BLaER1 treated with 17β-estradiol and CSF1 and Interleukin-3, amounts not matched to agents 10 nM and 100 nM (cell line): ENCODE measurements around the gene MAPKAPK3.
"Not testable (repeated sequence)": the region's sequence is repeated elsewhere in the genome, so short reads cannot be mapped to it uniquely, and the experiment has no call there.

Source experiments
- H3K27ac ChIP-seq, 11 experiments: shearing (Covaris generic); formaldehyde crosslinking; 2 replicates each; pipeline ENCODE4 v1.8.1; 2022
- H3K27me3 ChIP-seq, 11 experiments: shearing (Covaris generic); formaldehyde crosslinking; 2 replicates each; pipeline ENCODE4 v1.8.1; 2022
- H3K36me3 ChIP-seq, 11 experiments: shearing (Covaris generic); formaldehyde crosslinking; 2 replicates each; pipeline ENCODE4 v1.8.1; 2022
- H3K4me1 ChIP-seq, 10 experiments: shearing (Covaris generic); formaldehyde crosslinking; 2 replicates each; pipeline ENCODE4 v1.8.1; 2022
- H3K4me2 ChIP-seq, 11 experiments: shearing (Covaris generic); formaldehyde crosslinking; 2 replicates each; pipeline ENCODE4 v1.8.1; 2022
- H3K4me3 ChIP-seq, 10 experiments: shearing (Covaris generic); formaldehyde crosslinking; 2 replicates each; pipeline ENCODE4 v1.8.1; 2022
- H3K9ac ChIP-seq, 11 experiments: shearing (Covaris generic); formaldehyde crosslinking; 2 replicates each; pipeline ENCODE4 v1.8.1; 2022
- H3K9me3 ChIP-seq, 11 experiments: shearing (Covaris generic); formaldehyde crosslinking; replicated peaks in 1 of 11; 2 replicates each; pipeline ENCODE4 v1.8.1; 2022
- H4K20me1 ChIP-seq, 11 experiments: shearing (Covaris generic); formaldehyde crosslinking; 2 replicates each; pipeline ENCODE4 v1.8.1; 2022
- Cebpa-rat ChIP-seq, 11 experiments: shearing (Covaris generic); IDR thresholded peaks; 2 replicates each; pipeline ENCODE4 v1.8.1; 2022

MAPKAPK3 gene

GRCh38 chr3:50657816-50658215 is 40.9 kb downstream of the MAPKAPK3 start:
- Histone ChIP-seq H3K9ac (no peak overlapping the region), H4K20me1 (peaks cover 0 to 12% (median 1%) of the 10 kb centered on the region in 11 experiments; a peak in 6 of 22 replicates), H3K36me3 (no peaks in the 10 kb centered on the region), H3K4me2 (no peak overlapping the region), H3K4me1 (peaks cover 0 to 6% (median 0%) of the 10 kb centered on the region in 10 experiments; a peak in 4 of 20 replicates), H3K9me3 (no peaks in the 10 kb centered on the region), H3K4me3 (no peak overlapping the region), H3K27me3 (no peaks in the 10 kb centered on the region), H3K27ac (no peak overlapping the region)
- no peak for TF ChIP-seq Cebpa-rat (IDR thresholded peaks at IDR 0.05)

- Histone ChIP-seq H3K4me2 (no peak overlapping the region), H4K20me1 (peaks cover 0 to 9% (median 0%) of the 10 kb centered on the region in 11 experiments; a peak in 5 of 22 replicates), H3K9ac (no peak overlapping the region), H3K4me3 (no peak overlapping the region), H3K27ac (no peak overlapping the region), H3K36me3 (no peaks in the 10 kb centered on the region), H3K4me1 (peaks cover 0 to 12% (median 0%) of the 10 kb centered on the region in 10 experiments; a peak in 5 of 20 replicates), H3K9me3 (no peaks in the 10 kb centered on the region), H3K27me3 (no peaks in the 10 kb centered on the region)
- TF ChIP-seq Cebpa-rat (IDR thresholded peaks at IDR 0.05), result no peak
Observed at GRCh38 chr3:50658416-50658815, 41.5 kb downstream of the MAPKAPK3 start.

GRCh38 chr3:50658831-50659230 is 41.9 kb downstream of the MAPKAPK3 start:
- Histone ChIP-seq H3K9me3 (no peaks in the 10 kb centered on the region), H3K27ac (no peak overlapping the region), H3K27me3 (no peaks in the 10 kb centered on the region), H3K9ac (no peak overlapping the region), H4K20me1 (peaks cover 0 to 9% (median 0%) of the 10 kb centered on the region in 11 experiments; a peak in 3 of 22 replicates), H3K4me3 (no peak overlapping the region), H3K4me1 (peaks cover 0 to 15% (median 0%) of the 10 kb centered on the region in 10 experiments; a peak in 5 of 20 replicates), H3K4me2 (no peak overlapping the region), H3K36me3 (no peaks in the 10 kb centered on the region)
- no peak for TF ChIP-seq Cebpa-rat (IDR thresholded peaks at IDR 0.05)

GRCh38 chr3:50660386-50660785 is 43.4 kb downstream of the MAPKAPK3 start:
- H3K27ac ChIP-seq, result no peak overlapping the region
- TF ChIP-seq Cebpa-rat (IDR thresholded peaks at IDR 0.05), result no peak
- H3K9ac ChIP-seq, result no peak overlapping the region
- no peaks in the 10 kb centered on the region for H3K36me3 ChIP-seq
- peaks cover 0 to 4% (median 0%) of the 10 kb centered on the region in 11 experiments; a peak in 1 of 22 replicates for H4K20me1 ChIP-seq
- H3K4me1 ChIP-seq, result peaks cover 0 to 21% (median 7%) of the 10 kb centered on the region in 10 experiments; a peak in 11 of 20 replicates
- H3K27me3 ChIP-seq, result no peaks in the 10 kb centered on the region
- no peaks in the 10 kb centered on the region for H3K9me3 ChIP-seq
- H3K4me2 ChIP-seq, result no peak overlapping the region
- no peak overlapping the region for H3K4me3 ChIP-seq

- H3K4me1 ChIP-seq, result peaks cover 0 to 25% (median 10%) of the 10 kb centered on the region in 10 experiments; a peak in 11 of 20 replicates
- no peak overlapping the region for H3K4me3 ChIP-seq
- no peak for TF ChIP-seq Cebpa-rat (IDR thresholded peaks at IDR 0.05)
- no peaks in the 10 kb centered on the region for H3K36me3 ChIP-seq
- H3K4me2 ChIP-seq, result no peak overlapping the region
- no peaks in the 10 kb centered on the region for H3K9me3 ChIP-seq
- no peaks in the 10 kb centered on the region for H3K27me3 ChIP-seq
- H3K9ac ChIP-seq, result no peak overlapping the region
- no peak overlapping the region for H3K27ac ChIP-seq
- peaks cover 0 to 5% (median 0%) of the 10 kb centered on the region in 11 experiments; a peak in 1 of 22 replicates for H4K20me1 ChIP-seq
Observed at GRCh38 chr3:50661321-50661837, 44.4 kb downstream of the MAPKAPK3 start.

- Histone ChIP-seq H3K9ac (no peak overlapping the region), H4K20me1 (peaks cover 0 to 5% (median 0%) of the 10 kb centered on the region in 11 experiments; a peak in 1 of 22 replicates), H3K4me2 (no peak overlapping the region), H3K9me3 (no peaks in the 10 kb centered on the region), H3K4me1 (peaks cover 0 to 25% (median 10%) of the 10 kb centered on the region in 10 experiments; a peak in 11 of 20 replicates), H3K36me3 (no peaks in the 10 kb centered on the region), H3K27ac (no peak overlapping the region), H3K27me3 (no peaks in the 10 kb centered on the region), H3K4me3 (no peak overlapping the region)
- no peak for TF ChIP-seq Cebpa-rat (IDR thresholded peaks at IDR 0.05)
Observed at GRCh38 chr3:50662408-50662807, 45.5 kb downstream of the MAPKAPK3 start.

GRCh38 chr3:50665081-50665840 is 48.3 kb downstream of the MAPKAPK3 start:
- TF ChIP-seq Cebpa-rat (IDR thresholded peaks at IDR 0.05), result no peak
- Histone ChIP-seq H4K20me1 (peaks cover 0 to 5% (median 0%) of the 10 kb centered on the region in 11 experiments; a peak in 1 of 22 replicates), H3K4me1 (peaks cover 0 to 25% (median 10%) of the 10 kb centered on the region in 10 experiments; a peak in 11 of 20 replicates), H3K4me2 (peak overlapping the region in 4 of 11 experiments; percentile 18 to 66 (median 46); a peak in 6 of 22 replicates), H3K27me3 (no peaks in the 10 kb centered on the region), H3K27ac (no peak overlapping the region), H3K9ac (no peak overlapping the region), H3K36me3 (no peaks in the 10 kb centered on the region), H3K4me3 (no peak overlapping the region), H3K9me3 (no peaks in the 10 kb centered on the region)

- H3K36me3 ChIP-seq, H3K27me3 ChIP-seq, H4K20me1 ChIP-seq, H3K4me3 ChIP-seq, H3K9ac ChIP-seq, H3K27ac ChIP-seq, H3K9me3 ChIP-seq: not testable (repeated sequence)
- Histone ChIP-seq H3K4me1 (peaks cover 0 to 25% (median 10%) of the 10 kb centered on the region in 10 experiments; a peak in 11 of 20 replicates), H3K4me2 (peak overlapping the region in 3 of 11 experiments; percentile 18 to 66 (median 56); a peak in 4 of 22 replicates)
Observed at GRCh38 chr3:50665841-50666115, 48.8 kb downstream of the MAPKAPK3 start.

- H3K9ac ChIP-seq, result no peak overlapping the region
- peaks cover 0 to 25% (median 10%) of the 10 kb centered on the region in 10 experiments; a peak in 11 of 20 replicates for H3K4me1 ChIP-seq
- no peaks in the 10 kb centered on the region for H3K36me3 ChIP-seq
- no peak for TF ChIP-seq Cebpa-rat (IDR thresholded peaks at IDR 0.05)
- H3K9me3 ChIP-seq, result no peaks in the 10 kb centered on the region
- 0 out of 22 replicates have a peak, but pooled peaks cover 0 to 3% (median 0%) of the 10 kb centered on the region in 11 experiments for H3K27me3 ChIP-seq
- H3K4me2 ChIP-seq, result no peak overlapping the region
- no peak overlapping the region for H3K27ac ChIP-seq
- H4K20me1 ChIP-seq, result peaks cover 0 to 5% (median 0%) of the 10 kb centered on the region in 11 experiments; a peak in 1 of 22 replicates
- H3K4me3 ChIP-seq, result no peak overlapping the region
Observed at GRCh38 chr3:50666837-50667236, 49.9 kb downstream of the MAPKAPK3 start.
